WI38 (cell line): ENCODE measurements around the gene INTS11.

Experiments used
- H3K4me3 ChIP-seq: 2 replicates; pipeline ENCODE4 v1.5.1; 2011; ENCODE audit warnings: low read depth, mild to moderate bottlenecking, control low read depth, low read length
- CTCF ChIP-seq: IDR thresholded peaks from 2 replicates; pipeline ENCODE4 v1.5.1; 2012; ENCODE audit warnings: low read depth, mild to moderate bottlenecking, control low read depth, low read length

INTS11 gene

GRCh38 chr1:1282998-1283397 is 41.5 kb downstream of the INTS11 start:
- no peak overlapping the region for H3K4me3 ChIP-seq
- TF ChIP-seq CTCF, result no peak

- TF ChIP-seq CTCF, result no peak
- no peak overlapping the region for H3K4me3 ChIP-seq
Observed at GRCh38 chr1:1281533-1282321, 42.7 kb downstream of the INTS11 start.

GRCh38 chr1:1280782-1281481 is 43.5 kb downstream of the INTS11 start:
- H3K4me3 ChIP-seq, result no peak overlapping the region
- TF ChIP-seq CTCF, result no peak

GRCh38 chr1:1279028-1279427 is 45.4 kb downstream of the INTS11 start:
- H3K4me3 ChIP-seq, result no peak overlapping the region

GRCh38 chr1:1278620-1279019 is 45.8 kb downstream of the INTS11 start:
- no peak overlapping the region for H3K4me3 ChIP-seq
- TF ChIP-seq CTCF, result no peak

More at GRCh38 chr1:1279028-1279427, 45.4 kb downstream of the INTS11 start:
- no peak for TF ChIP-seq CTCF

- no peak for TF ChIP-seq CTCF
- H3K4me3 ChIP-seq, result no peak overlapping the region
Observed at GRCh38 chr1:1275836-1276235, 48.6 kb downstream of the INTS11 start.

GRCh38 chr1:1274931-1275431 is 49.5 kb downstream of the INTS11 start:
- TF ChIP-seq CTCF, result no peak
- peak overlapping the region; percentile 68 for H3K4me3 ChIP-seq
